Cerebellar cortex (tissue), 1 donor: ENCODE measurements around the gene UBAP2L.
"Not testable (repeated sequence)": the region's sequence is repeated elsewhere in the genome, so short reads cannot be mapped to it uniquely, and the experiment has no call there.

Experiments
- DNase-seq: peaks from one replicate; pipeline ENCODE4 v3.0.0-alpha.2; 2015; ENCODE audit warnings: low spot score

UBAP2L gene

GRCh38 chr1:154205778-154206177 is 15.0 kb upstream of the UBAP2L start:
- not testable (repeated sequence) for DNase-seq

GRCh38 chr1:154206196-154206595 is 14.6 kb upstream of the UBAP2L start, which contains the start of gene CFAP141:
Gene CFAP141, minus strand, starts transcription at chr1:154206333. Its CDS starts 26 bp downstream, at chr1:154206307.
- DNase-seq = peak; percentile 26

- no peak for DNase-seq
These were observed 13.5 kb upstream of the UBAP2L start for GRCh38 chr1:154207262-154207661.

DNA sequence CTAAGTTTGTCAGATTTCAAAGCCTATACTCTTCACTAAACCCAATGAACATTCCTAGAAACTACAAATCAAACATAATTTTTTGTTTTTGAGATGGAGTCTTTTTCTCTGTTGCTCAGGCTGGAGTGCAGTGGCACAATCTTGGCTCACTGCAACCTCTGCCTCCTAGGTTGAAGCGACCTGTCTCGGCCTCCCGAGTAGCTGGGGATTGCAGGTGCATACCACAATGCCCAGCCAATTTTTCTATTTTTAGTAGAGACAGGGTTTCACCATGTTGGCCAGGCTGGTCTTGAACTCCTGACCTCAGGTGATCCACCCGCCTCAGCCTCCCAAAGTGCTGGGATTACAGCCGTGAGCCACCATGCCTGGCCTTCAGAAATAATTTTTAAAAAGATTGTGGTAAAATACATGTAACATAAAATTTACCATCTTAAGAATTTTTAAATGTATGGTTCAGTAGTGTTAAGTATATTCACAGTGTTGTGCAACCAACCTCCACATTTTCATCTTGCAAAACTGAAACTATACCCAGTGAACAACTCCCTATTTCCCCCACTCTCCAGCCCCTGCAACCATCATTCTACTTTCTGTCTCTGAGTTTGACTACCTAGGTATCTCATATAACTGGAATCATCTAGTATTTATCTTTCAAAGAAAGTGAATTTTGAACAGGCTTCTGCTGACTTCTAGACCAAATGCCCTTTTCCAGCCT is 11.9 kb upstream of the UBAP2L start:
- no peak for DNase-seq

DNA sequence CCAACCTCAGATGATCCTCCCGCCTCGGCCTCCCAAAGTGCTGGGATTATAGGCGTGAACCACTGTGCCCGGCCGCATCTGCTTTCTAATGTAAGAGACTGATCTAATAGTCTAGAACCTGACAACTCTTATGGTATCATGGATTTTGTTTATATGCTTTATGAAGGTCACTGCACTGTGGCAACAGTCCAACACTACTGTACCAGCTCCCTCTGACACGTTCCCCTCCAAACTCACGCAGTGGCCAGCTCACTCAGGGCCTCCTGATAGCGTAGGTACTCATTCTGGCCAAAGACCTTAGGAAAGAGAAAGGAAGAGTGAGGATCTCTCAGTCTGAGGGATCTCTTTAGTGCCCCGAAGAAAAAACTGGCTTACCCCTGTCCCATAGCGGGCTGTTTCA is 8.7 kb upstream of the UBAP2L start:
- no peak for DNase-seq

DNA sequence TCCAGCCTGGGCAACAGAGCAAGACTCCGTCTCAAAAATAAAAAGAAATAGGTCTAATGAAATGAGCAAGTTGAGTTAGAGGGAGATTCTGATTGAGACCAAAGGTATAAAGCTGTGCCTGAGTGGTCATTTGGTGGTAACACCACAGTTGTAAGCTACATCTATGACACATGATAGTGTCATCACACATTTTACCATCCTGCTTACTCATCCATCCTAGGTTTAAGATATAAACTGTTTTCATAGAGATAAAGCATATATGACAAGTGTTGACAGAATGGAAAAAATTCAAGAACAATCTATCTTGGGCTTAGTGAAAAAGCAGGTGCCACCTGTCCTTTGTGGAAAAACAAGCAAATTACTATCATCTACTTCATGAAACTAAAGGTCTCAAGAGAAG is 7.5 kb upstream of the UBAP2L start:
- DNase-seq = no peak

DNA sequence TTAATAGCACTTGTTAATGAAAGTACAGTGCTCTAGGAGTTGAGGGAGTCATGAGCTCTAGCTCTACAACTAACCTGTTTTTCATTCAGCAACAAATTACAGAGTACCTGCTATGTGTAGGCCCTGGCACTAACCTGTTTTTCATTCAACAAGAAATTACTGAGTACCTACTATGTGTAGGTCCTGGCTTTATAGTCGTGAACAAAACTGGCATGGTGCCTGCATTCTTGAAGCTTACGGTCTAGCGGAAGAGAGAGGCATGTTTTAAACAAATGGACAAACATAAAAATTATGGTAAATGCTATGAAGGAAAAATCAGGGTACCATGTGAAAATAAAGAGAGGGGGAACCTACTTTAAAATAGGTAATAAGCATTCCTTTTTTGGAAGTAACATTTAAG is 2.2 kb upstream of the UBAP2L start:
- no peak for DNase-seq

GRCh38 chr1:154219541-154219940 is 1.2 kb upstream of the UBAP2L start:
- DNase-seq = no peak

DNA sequence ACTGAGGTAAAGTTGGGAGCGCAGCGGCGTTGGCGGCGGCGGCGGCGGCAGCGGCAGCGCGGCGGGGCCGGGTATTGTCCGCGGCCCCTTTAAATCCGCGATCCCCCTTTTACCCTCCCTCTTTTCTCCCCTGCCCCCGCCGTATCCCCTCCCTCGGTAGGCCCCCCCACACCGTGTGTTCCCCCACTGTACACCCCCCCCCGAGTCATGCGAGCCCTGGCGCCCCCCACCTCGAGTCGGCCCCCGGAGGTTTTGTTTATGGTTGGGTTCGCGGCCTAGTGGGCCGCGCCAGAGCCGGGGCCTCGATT is 169 bp downstream of the UBAP2L start:
- no peak for DNase-seq

GRCh38 chr1:154221278-154222001 is 685 bp downstream of the UBAP2L start:
- peak; percentile 39 for DNase-seq

DNA sequence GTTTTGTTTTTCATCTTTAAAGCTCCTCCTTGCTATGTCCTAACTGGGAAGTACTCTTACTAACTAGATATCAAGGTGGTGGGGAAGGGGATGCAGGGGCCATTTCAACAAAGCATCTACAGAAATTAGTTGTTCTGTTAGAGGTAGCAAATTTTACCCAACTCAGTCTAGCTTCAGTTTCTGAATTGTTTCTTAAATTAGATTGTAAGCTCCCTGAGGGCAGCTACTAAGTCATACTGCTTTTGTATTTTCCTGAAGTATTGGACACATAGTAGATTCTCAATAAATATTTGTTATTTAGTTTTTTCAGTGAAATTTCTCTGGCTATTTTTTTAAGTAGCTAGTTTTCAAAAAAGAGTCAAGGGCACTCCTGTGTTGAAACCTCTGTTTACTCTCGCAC is 1.8 kb downstream of the UBAP2L start:
- DNase-seq = no peak

GRCh38 chr1:154222918-154223317 is 2.2 kb downstream of the UBAP2L start:
- DNase-seq = no peak

DNA sequence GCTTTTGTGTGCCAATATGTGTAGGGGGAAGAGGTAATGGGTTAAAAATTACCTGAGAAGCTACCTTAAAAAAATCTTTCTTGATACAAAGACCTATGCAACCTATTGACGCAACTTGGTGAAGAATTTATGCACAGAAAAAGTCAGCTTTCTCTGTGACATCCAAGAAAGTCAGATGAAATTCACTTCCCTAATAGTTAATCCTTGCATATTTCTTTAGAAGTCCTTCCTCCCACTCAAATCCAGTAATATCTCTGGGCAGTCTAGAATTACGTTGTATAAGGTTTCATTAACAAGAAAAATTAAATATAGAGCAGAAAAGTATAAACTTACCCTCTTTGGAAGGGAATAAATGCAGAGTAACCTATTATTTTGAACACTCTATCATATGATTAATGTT is 2.9 kb downstream of the UBAP2L start:
- no peak for DNase-seq

DNA sequence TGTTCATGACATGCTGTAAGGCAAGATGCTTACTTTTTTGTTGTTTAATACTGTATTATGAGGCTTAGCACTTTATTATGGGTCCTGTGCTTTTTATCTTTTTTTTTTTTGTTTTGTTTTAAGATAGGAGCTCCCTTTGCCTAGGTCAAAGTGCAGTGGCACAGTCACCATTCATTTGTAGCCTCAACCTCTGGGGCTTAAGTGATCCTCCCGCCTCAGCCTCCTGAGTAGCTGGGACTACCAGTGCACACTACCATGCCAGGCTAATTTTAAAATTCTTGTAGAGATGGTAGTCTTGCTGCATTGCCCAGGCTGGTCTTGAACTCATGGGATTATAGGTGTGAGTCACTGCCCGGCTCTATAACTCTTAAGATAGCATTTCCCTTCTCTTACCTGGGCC is 4.6 kb downstream of the UBAP2L start:
- DNase-seq = no peak

GRCh38 chr1:154231112-154231511 is 10.4 kb downstream of the UBAP2L start:
- not testable (repeated sequence) for DNase-seq

GRCh38 chr1:154233127-154233526 is 12.4 kb downstream of the UBAP2L start:
- not testable (repeated sequence) for DNase-seq

- no peak for DNase-seq
These were observed 16.1 kb downstream of the UBAP2L start for GRCh38 chr1:154236855-154237254.

DNA sequence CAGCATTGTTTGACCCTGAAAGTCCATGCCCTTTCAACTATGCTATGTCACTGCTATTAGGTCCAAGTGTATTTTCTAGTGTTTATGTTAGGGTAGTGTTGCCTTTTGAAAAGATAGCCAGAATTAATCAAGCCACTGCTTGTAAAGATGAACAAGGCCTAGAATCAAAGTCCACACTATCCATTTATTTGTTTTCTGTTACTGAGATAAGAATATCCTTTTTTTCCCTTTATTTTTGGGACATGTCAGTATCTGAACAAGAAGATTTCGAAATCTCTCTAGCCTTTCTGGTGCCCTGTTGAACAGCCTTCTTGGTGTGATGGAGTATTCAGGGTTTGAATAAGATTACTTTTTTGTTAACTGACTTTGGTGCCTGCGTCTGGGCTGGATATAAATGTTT is 16.7 kb downstream of the UBAP2L start:
- no peak for DNase-seq

GRCh38 chr1:154237880-154238506 is 17.2 kb downstream of the UBAP2L start:
- no peak for DNase-seq

DNA sequence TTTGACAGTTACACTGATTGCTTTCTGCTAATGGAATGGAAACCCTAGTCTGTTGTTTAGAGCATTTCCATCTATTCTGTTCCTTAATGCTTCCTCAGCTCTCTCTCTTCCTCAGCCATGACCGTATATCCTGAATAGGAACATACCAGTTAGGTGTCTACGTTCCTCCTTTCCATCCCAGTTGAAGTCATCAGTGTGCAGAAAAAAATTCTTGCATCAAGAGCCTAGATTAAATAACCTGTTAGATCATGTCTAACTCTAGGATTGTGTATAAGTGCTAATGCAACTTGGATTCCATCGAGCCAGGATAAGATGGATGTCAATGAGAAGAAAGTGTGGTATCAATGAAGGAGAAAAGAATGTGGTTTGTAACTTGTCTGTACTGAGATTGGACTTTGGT is 18.7 kb downstream of the UBAP2L start:
- DNase-seq = no peak

DNA sequence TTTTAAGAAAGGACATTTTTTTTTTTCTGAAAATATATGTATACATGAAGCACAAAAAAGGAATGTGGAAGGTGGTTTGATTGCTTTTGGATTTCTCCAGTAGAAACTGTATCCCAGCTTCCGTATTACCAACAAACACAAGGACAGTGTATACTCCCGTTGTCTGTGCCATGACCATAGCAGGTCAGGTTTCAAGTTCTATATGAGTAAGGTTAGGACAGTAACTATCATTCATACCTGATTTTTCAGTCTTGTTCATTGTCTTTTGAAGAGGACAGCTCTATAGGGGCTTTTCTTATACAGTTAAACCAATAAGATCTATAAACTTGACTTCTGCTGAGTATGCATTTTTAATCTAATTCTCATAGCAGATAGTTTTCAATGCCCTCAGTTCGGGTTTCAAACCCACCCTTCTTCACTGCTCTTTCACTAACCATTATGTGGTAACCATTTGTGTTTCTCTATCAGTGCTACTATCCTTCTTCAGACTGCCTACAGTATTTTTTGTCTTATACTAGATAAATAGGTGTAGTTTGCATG is 19.6 kb downstream of the UBAP2L start:
- no peak for DNase-seq

DNA sequence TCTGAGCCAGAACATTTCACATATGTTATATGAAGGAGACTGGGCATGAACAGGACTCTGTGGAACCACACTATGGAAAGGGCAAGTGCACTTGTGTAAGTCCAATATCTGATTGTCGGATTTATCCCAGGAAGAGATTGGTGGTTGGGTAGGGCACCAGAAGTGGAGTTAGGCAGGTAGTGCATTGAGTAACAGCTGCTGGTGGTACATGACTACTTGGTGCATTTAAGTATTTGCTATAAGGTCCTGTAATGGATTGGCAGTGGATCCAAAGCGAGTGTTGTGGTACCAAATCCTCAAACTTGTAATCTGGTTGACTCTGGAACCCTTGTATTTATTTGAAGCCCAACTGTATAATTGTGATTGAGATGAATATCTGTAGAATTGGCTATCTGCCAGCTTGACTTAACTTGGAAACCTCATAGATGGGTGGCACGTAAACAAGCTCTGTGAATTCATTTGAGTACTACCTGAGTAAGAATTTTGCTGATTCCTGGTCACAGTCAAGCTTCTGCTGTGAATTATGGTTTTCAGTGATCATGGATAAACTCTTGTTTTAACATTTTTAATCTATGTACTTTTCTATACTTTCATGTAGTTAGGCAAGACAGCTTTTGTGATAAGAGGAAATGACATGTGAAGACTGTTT is 21.1 kb downstream of the UBAP2L start:
- no peak for DNase-seq

DNA sequence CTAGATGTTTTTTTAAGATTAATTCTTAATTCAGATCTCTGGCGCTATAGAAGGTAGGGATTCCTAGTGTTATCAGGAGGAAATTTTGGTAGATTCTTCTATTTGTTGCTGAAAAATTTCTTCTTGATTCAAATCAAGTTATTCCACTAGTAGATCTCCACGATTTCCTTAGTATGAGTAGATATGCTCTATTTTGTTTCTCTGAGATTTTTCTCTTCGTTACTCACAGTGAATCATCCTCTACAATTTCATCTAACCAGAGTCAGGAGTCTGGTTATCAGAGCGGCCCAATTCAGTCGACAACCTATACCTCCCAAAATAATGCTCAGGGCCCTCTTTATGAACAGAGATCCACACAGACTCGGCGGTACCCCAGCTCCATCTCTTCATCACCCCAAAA is 32.9 kb downstream of the UBAP2L start:
- DNase-seq = no peak
